ENCODE data around the gene TMEM220. TPM values are rescaled to one million over a fixed set of nuclear protein-coding genes. Genes with fewer than 3 reads are reported as not detected.

TMEM220 gene
- total and polyA plus RNA-seq, 7 experiments from 2014 or later: 0.65 to 8.4 (median 5.4) TPM

DNA sequence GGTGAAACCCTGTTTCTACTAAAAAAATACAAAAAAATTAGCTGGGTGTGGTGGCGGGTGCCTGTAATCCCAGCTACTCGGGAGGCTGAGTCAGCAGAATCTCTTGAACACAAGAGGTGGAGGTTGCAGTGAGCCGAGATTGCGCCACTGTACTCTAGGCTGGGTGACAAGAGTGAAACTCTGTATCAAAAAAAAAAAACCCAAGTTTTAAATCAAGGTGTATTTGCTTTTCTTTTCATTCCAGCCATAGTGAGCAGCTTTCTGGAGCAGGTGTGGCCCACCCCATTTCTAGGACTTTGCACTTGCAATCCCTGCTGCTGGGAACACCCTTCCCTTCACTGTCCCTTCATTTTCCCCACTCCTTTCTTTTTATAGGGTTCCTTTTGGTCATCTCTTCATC is 45.2 kb upstream of the TMEM220 start:
- CTCF ChIA-PET: interaction anchor here (1.7 kb wide), 1 partner anchor 34 kb away, joined by 5 read pairs; no protein-coding TSS in a partner anchor
- Mint-ChIP-seq H3K4me3 (no peak overlapping the region), H3K4me1 (no peaks in the 10 kb centered on the region), H3K27me3 (no peaks in the 10 kb centered on the region), H3K9me3 (peaks cover 2 to 26% (median 8%) of the 10 kb centered on the region in 11 donors), H3K27ac (peak overlapping the region in 1 of 9 donors; percentile 8), H3K36me3 (peaks cover 2 to 16% (median 11%) of the 10 kb centered on the region in 5 donors)
- Histone ChIP-seq H3K36me3 (ENCODE audit: control insufficient read depth in 2 of 3, insufficient read depth in 3 of 3, low read length in 3 of 3) (no peaks in the 10 kb centered on the region), H3K9me3 (ENCODE audit: control insufficient read depth in 2 of 3, low read length in 3 of 3) (peaks cover 0 to 10% (median 0%) of the 10 kb centered on the region in 3 experiments), H3K27me3 (ENCODE audit: control insufficient read depth in 2 of 2, insufficient read depth in 2 of 2, low read length in 2 of 2) (no peaks in the 10 kb centered on the region), H3K27ac (ENCODE audit: low read depth, low read length) (no peak overlapping the region), H3K4me1 (ENCODE audit: control insufficient read depth in 2 of 2, insufficient read depth in 2 of 2, low read length in 2 of 2) (no peaks in the 10 kb centered on the region), H3K4me3 (ENCODE audit: low read length) (no peak overlapping the region)
- POLR2A ChIA-PET: no interaction called here
- intact Hi-C loops (cut with micrococcal nuclease): no loop called here
- no peak for ATAC-seq
- DNase-seq: no peak

DNA sequence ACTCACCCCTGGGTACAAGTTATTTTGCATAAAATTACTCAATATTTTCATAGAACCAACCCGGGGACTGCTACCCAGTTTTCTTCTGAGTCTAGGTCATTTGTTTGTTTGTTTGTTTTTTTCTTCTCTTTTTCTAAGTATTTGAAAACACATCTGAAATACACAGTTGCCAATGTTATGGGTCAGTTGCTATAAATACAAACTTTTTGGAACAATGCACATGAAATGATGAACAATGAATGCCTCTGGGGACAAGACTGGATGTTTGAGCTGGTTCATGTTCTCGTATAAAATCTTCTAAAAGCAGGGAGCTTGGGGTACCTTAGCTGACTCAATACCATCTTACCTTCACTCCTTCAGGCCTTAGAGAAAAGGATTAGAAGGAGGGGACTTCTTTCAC is 43.6 kb upstream of the TMEM220 start:
- H3K4me1 Mint-ChIP-seq: no peaks in the 10 kb centered on the region
- Histone ChIP-seq H3K4me1 (ENCODE audit: control insufficient read depth in 2 of 2, insufficient read depth in 2 of 2, low read length in 2 of 2) (no peaks in the 10 kb centered on the region), H3K27ac (ENCODE audit: low read depth, low read length) (no peak overlapping the region), H3K36me3 (ENCODE audit: control insufficient read depth in 2 of 3, insufficient read depth in 3 of 3, low read length in 3 of 3) (no peaks in the 10 kb centered on the region), H3K9me3 (ENCODE audit: control insufficient read depth in 2 of 3, low read length in 3 of 3) (peaks cover 0 to 10% (median 0%) of the 10 kb centered on the region in 3 experiments), H3K27me3 (ENCODE audit: control insufficient read depth in 2 of 2, insufficient read depth in 2 of 2, low read length in 2 of 2) (no peaks in the 10 kb centered on the region), H3K4me3 (ENCODE audit: low read length) (no peak overlapping the region)
- H3K4me3 Mint-ChIP-seq: no peak overlapping the region
- H3K27me3 Mint-ChIP-seq: no peaks in the 10 kb centered on the region
- CTCF ChIA-PET: interaction anchor here (1.1 to 1.7 kb wide), 2 partner anchors 26 to 32 kb away, joined by 3 to 5 read pairs; no protein-coding TSS in a partner anchor
- POLR2A ChIA-PET: no interaction called here
- H3K36me3 Mint-ChIP-seq: peaks cover 2 to 23% (median 16%) of the 10 kb centered on the region in 5 donors
- intact Hi-C loops (cut with micrococcal nuclease): no loop called here
- DNase-seq: no peak
- H3K27ac Mint-ChIP-seq: no peak overlapping the region
- ATAC-seq: no peak
- H3K9me3 Mint-ChIP-seq: peaks cover 2 to 34% (median 7%) of the 10 kb centered on the region in 11 donors

DNA sequence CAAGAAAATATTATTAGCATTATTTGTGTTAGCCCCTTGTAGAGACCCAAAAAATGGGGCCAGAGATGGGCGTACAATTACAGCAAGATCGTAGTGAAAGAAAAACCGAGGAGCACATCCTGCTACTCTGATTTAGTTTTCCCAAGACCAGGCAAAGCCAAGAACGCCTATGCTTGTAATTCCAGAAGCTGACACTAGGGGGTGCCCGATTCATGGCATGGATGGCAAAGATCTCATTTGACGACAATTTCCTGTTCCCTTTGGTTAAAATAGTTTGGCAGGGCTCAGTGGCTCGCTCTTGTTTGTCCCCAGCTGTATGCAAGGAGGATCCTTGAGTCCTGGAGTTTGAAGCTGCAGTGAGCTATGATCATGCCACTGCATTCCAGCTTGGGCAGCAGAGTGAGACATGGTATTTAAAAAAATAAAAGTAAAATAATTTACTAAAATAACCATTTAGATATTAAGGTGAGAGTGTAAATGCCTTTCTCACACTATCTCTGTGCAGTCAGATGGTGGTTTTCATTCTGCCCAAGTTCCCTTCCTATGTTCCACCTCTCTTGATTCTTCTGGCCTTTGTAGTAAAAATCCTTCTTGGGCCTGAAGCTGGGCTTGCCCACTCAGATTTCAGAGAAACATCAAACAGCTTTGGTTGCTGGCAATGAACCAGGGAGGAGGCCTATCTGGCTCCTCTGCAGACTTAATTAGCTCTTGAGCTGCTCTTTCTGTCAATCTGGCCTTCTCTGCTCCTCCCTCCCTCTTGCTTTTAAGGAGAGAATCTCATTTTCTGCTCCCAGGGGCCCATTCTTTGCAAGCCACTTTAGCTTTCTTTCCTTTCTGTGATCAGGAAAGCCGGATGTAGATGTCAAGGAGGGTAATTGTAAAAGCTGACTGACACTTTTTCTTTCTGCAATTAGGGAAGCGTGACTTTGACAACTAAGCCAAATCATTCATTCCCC is 42.9 kb upstream of the TMEM220 start:
- ChIA-PET CTCF (interaction anchor here (0.7 kb wide), 1 partner anchor 132 kb away, joined by 3 read pairs; no protein-coding TSS in a partner anchor), POLR2A (no interaction called here)
- Histone ChIP-seq H3K36me3 (ENCODE audit: control insufficient read depth in 2 of 3, insufficient read depth in 3 of 3, low read length in 3 of 3) (no peaks in the 10 kb centered on the region), H3K27me3 (ENCODE audit: control insufficient read depth in 2 of 2, insufficient read depth in 2 of 2, low read length in 2 of 2) (no peaks in the 10 kb centered on the region), H3K9me3 (ENCODE audit: control insufficient read depth in 2 of 3, low read length in 3 of 3) (peaks cover 0 to 10% (median 0%) of the 10 kb centered on the region in 3 experiments), H3K4me1 (ENCODE audit: control insufficient read depth in 2 of 2, insufficient read depth in 2 of 2, low read length in 2 of 2) (no peaks in the 10 kb centered on the region), H3K27ac (ENCODE audit: low read depth, low read length) (no peak overlapping the region), H3K4me3 (ENCODE audit: low read length) (no peak overlapping the region)
- Mint-ChIP-seq H3K27me3 (no peaks in the 10 kb centered on the region), H3K36me3 (peaks cover 2 to 24% (median 16%) of the 10 kb centered on the region in 5 donors), H3K4me3 (no peak overlapping the region), H3K4me1 (no peaks in the 10 kb centered on the region), H3K27ac (peak overlapping the region in 1 of 9 donors; percentile 43), H3K9me3 (peaks cover 2 to 36% (median 7%) of the 10 kb centered on the region in 11 donors)
- ATAC-seq (no peak), DNase-seq (peak in 6 of 9 donors; percentile 4 to 27 (median 16))
- intact Hi-C loops (cut with micrococcal nuclease): no loop called here

DNA sequence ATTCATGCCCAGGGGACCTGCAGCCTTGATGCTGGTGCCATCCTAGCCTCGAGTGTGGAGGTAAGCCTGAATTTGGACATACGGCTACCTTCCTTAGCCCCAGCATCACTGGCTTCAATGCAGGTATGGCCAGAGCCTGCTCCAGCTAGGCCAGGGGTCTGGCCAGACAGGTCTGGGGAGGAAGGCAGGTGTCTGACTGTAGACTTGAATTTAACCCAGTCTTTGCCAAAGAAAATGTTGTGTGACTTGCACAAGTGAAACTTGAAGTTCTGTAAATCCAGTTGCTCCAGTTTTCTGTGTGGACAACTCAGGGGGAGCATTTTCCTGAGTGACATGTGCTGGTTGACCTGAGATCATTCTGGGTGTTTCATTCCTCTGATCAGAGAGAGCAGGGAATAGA is 41.3 kb upstream of the TMEM220 start:
- peaks cover 0 to 10% (median 0%) of the 10 kb centered on the region in 3 experiments for H3K9me3 ChIP-seq (ENCODE audit: control insufficient read depth in 2 of 3, low read length in 3 of 3)
- CTCF ChIA-PET: no interaction called here
- ATAC-seq: no peak
- H3K4me3 Mint-ChIP-seq: no peak overlapping the region
- DNase-seq: no peak
- H3K4me3 ChIP-seq (ENCODE audit: low read length): no peak overlapping the region
- peaks cover 2 to 29% (median 27%) of the 10 kb centered on the region in 5 donors for H3K36me3 Mint-ChIP-seq
- no peaks in the 10 kb centered on the region for H3K4me1 ChIP-seq (ENCODE audit: control insufficient read depth in 2 of 2, insufficient read depth in 2 of 2, low read length in 2 of 2)
- H3K4me1 Mint-ChIP-seq: no peaks in the 10 kb centered on the region
- no peaks in the 10 kb centered on the region for H3K36me3 ChIP-seq (ENCODE audit: control insufficient read depth in 2 of 3, insufficient read depth in 3 of 3, low read length in 3 of 3)
- no peak overlapping the region for H3K27ac ChIP-seq (ENCODE audit: low read depth, low read length)
- POLR2A ChIA-PET: no interaction called here
- no peaks in the 10 kb centered on the region for H3K27me3 ChIP-seq (ENCODE audit: control insufficient read depth in 2 of 2, insufficient read depth in 2 of 2, low read length in 2 of 2)
- peaks cover 3 to 43% (median 7%) of the 10 kb centered on the region in 11 donors for H3K9me3 Mint-ChIP-seq
- no peak overlapping the region for H3K27ac Mint-ChIP-seq
- intact Hi-C loops (cut with micrococcal nuclease): no loop called here
- H3K27me3 Mint-ChIP-seq: no peaks in the 10 kb centered on the region

DNA sequence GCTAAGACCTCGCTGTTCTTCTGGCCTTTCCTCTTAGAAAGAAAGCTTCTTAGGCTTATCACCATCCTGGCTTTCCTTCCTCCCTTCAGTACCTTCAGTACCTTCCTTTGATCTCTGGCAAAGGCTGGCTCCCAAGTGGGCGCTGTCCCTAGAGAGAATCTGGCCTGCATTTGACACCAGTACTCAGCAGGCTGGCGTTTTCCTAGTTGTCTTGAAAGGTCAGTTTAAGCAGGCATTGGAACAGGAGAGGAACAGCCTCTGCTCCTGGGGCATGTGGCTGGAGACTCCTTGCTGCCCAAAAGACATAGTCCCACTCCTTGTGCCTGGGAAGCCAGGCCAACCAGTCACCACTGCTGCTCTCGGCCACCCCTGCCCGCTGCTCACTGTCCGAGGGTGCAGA is 40.0 kb upstream of the TMEM220 start:
- Histone ChIP-seq H3K27me3 (ENCODE audit: control insufficient read depth in 2 of 2, insufficient read depth in 2 of 2, low read length in 2 of 2) (no peaks in the 10 kb centered on the region), H3K27ac (ENCODE audit: low read depth, low read length) (no peak overlapping the region), H3K9me3 (ENCODE audit: control insufficient read depth in 2 of 3, low read length in 3 of 3) (peaks cover 0 to 10% (median 0%) of the 10 kb centered on the region in 3 experiments), H3K4me3 (ENCODE audit: low read length) (no peak overlapping the region), H3K4me1 (ENCODE audit: control insufficient read depth in 2 of 2, insufficient read depth in 2 of 2, low read length in 2 of 2) (no peaks in the 10 kb centered on the region), H3K36me3 (ENCODE audit: control insufficient read depth in 2 of 3, insufficient read depth in 3 of 3, low read length in 3 of 3) (no peaks in the 10 kb centered on the region)
- H3K4me1 Mint-ChIP-seq: no peaks in the 10 kb centered on the region
- intact Hi-C loops (cut with micrococcal nuclease): no loop called here
- peaks cover 2 to 28% (median 20%) of the 10 kb centered on the region in 5 donors for H3K36me3 Mint-ChIP-seq
- H3K9me3 Mint-ChIP-seq: peaks cover 0 to 43% (median 8%) of the 10 kb centered on the region in 11 donors
- H3K27ac Mint-ChIP-seq: no peak overlapping the region
- H3K27me3 Mint-ChIP-seq: no peaks in the 10 kb centered on the region
- H3K4me3 Mint-ChIP-seq: no peak overlapping the region
- no peak for ATAC-seq
- ChIA-PET POLR2A (no interaction called here), CTCF (no interaction called here)
- DNase-seq: no peak

DNA sequence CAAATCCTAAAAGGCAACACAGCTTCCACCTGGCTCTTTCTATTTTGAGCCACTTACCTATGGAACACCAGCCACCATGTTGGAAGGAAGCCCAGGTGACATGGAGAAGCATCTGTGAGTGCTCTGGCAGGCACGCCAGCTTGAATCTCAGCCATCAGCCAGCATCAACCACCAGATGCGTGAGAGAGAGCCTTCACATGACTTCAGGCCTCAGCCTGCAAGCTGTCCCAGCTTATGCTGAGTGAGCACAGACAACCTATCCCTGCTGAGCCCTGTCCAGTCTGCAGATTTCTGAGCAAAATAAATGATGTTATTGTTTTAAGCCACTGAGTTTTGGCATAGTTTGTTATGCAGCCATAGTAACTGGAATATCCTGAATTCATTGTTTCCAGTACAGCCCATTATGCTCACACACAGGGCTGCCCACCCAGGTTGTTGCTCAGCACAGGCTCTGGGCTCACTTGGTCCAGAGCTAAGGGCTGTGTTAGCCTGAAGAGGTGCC is 39.0 kb upstream of the TMEM220 start:
- H3K27ac Mint-ChIP-seq: no peak overlapping the region
- no peak for ATAC-seq
- no peak overlapping the region for H3K4me3 ChIP-seq (ENCODE audit: low read length)
- H3K27me3 Mint-ChIP-seq: no peaks in the 10 kb centered on the region
- no peaks in the 10 kb centered on the region for H3K27me3 ChIP-seq (ENCODE audit: control insufficient read depth in 2 of 2, insufficient read depth in 2 of 2, low read length in 2 of 2)
- H3K9me3 Mint-ChIP-seq: peaks cover 0 to 43% (median 8%) of the 10 kb centered on the region in 11 donors
- H3K4me3 Mint-ChIP-seq: no peak overlapping the region
- ChIA-PET CTCF (no interaction called here), POLR2A (no interaction called here)
- no peaks in the 10 kb centered on the region for H3K4me1 Mint-ChIP-seq
- intact Hi-C loops (cut with micrococcal nuclease): no loop called here
- H3K9me3 ChIP-seq (ENCODE audit: control insufficient read depth in 2 of 3, low read length in 3 of 3): peaks cover 0 to 10% (median 0%) of the 10 kb centered on the region in 3 experiments
- DNase-seq: no peak
- no peak overlapping the region for H3K27ac ChIP-seq (ENCODE audit: low read depth, low read length)
- H3K36me3 ChIP-seq (ENCODE audit: control insufficient read depth in 2 of 3, insufficient read depth in 3 of 3, low read length in 3 of 3): no peaks in the 10 kb centered on the region
- peaks cover 2 to 28% (median 18%) of the 10 kb centered on the region in 5 donors for H3K36me3 Mint-ChIP-seq
- H3K4me1 ChIP-seq (ENCODE audit: control insufficient read depth in 2 of 2, insufficient read depth in 2 of 2, low read length in 2 of 2): no peaks in the 10 kb centered on the region
